T-cell (primary cell): ENCODE measurements around the gene KIF22. TPM values are rescaled to one million over a fixed set of nuclear protein-coding genes. Genes with fewer than 3 reads are reported as not detected.
"Not testable (repeated sequence)": the region's sequence is repeated elsewhere in the genome, so short reads cannot be mapped to it uniquely, and the experiment has no call there.

ENCODE experiments used
- ATAC-seq, 4 experiments: fragments of 200-7000 bp in 3 of 4; fragments of 150-1000 bp in 1 of 4; cut with Tn5 transposase; replicated peaks in 1 of 4; 1 replicate in 3 of 4; 2 replicates in 1 of 4; pipeline ENCODE4 v1.10.0; 2021; ENCODE audit warnings: moderate library complexity in 3 of 4, mild to moderate bottlenecking in 2 of 4, moderate number of reproducible peaks in 1 of 4
- CTCF ChIA-PET, 2 donors: fragments of 300-600 bp; sonication (Branson Sonifier 250); formaldehyde crosslinking; loops; one replicate each; lab custom pipeline; 2022; ENCODE audit warnings: antibody characterized with exemption in 2 of 2; lab: Charles Lee
- POLR2A ChIA-PET, 2 donors: fragments of 300-600 bp; sonication (Branson Sonifier 250); formaldehyde crosslinking; loops; one replicate each; lab custom pipeline; 2022; ENCODE audit warnings: antibody characterized with exemption in 2 of 2; lab: Charles Lee
- DNase-seq, 35 experiments: peaks; one replicate each; pipeline versions ENCODE4 v3.0.0 to v3.0.0-alpha.2; 2013 to 2023
- H3K27ac ChIP-seq: one replicate; pipeline ENCODE4 v1.5.1; 2013; ENCODE audit warnings: low read length
- H3K27me3 ChIP-seq, 2 experiments: replicated peaks in 1 of 2; 1 replicate in 1 of 2; 2 replicates in 1 of 2; pipeline versions ENCODE4 v1.6.1 to v1.7.0; 2013; ENCODE audit warnings: low read length in 1 of 2, mixed read lengths in 1 of 2; ENCODE audit not compliant: control insufficient read depth in 2 of 2, insufficient read depth in 2 of 2; ENCODE audit errors: extremely low read depth in 1 of 2
- H3K36me3 ChIP-seq, 2 donors: 1 replicate in 1 of 2; 2 replicates in 1 of 2; pipeline versions ENCODE4 v1.6.1 to v1.7.0; 2013; ENCODE audit warnings: low read length in 1 of 2; ENCODE audit not compliant: control insufficient read depth in 2 of 2, insufficient read depth in 1 of 2; ENCODE audit errors: extremely low read depth in 1 of 2
- H3K4me1 ChIP-seq, 2 experiments: 1 replicate in 1 of 2; 2 replicates in 1 of 2; pipeline versions ENCODE4 v1.6.1 to v1.7.0; 2013; ENCODE audit warnings: low read length in 2 of 2, mixed read lengths in 1 of 2; ENCODE audit not compliant: insufficient read depth in 2 of 2, control insufficient read depth in 1 of 2; ENCODE audit errors: extremely low read depth in 1 of 2
- H3K4me3 ChIP-seq, 2 donors: 1 replicate in 1 of 2; 2 replicates in 1 of 2; pipeline versions ENCODE4 v1.5.1 to v1.7.0; 2013; ENCODE audit warnings: mild to moderate bottlenecking in 2 of 2, low read length in 1 of 2, moderate library complexity in 1 of 2; ENCODE audit not compliant: control insufficient read depth in 1 of 2; ENCODE audit errors: extremely low read depth in 1 of 2
- H3K9me3 ChIP-seq: 2 replicates; pipeline ENCODE4 v1.7.0; 2013
- H3K27ac Mint-ChIP-seq, 2 donors: one replicate each; pipeline ENCODE4 v1.8.0; 2020 to 2021; ENCODE audit warnings: mild to moderate bottlenecking in 2 of 2, mixed read lengths in 2 of 2
- H3K27me3 Mint-ChIP-seq, 2 donors: one replicate each; pipeline ENCODE4 v1.8.0; 2021 to 2022; ENCODE audit warnings: mixed read lengths in 2 of 2
- H3K36me3 Mint-ChIP-seq: one replicate; pipeline ENCODE4 v1.8.0; 2021; ENCODE audit warnings: mixed read lengths
- H3K4me1 Mint-ChIP-seq, 3 donors: one replicate each; pipeline ENCODE4 v1.8.0; 2020 to 2022; ENCODE audit warnings: mixed read lengths in 3 of 3, mild to moderate bottlenecking in 1 of 3
- H3K4me3 Mint-ChIP-seq, 3 donors: one replicate each; pipeline ENCODE4 v1.8.0; 2020 to 2022; ENCODE audit warnings: mild to moderate bottlenecking in 3 of 3, mixed read lengths in 3 of 3, moderate library complexity in 3 of 3
- H3K9me3 Mint-ChIP-seq, 3 donors: one replicate each; pipeline ENCODE4 v1.8.0; 2020 to 2022; ENCODE audit warnings: mixed read lengths in 3 of 3
- WGBS: methylation state at CpG from one replicate; pipeline ENCODE4 v1.1.5; 2013; ENCODE audit warnings: missing lambda C conversion rate; ENCODE audit not compliant: insufficient coverage; 5-methylcytosine and 5-hydroxymethylcytosine counted together
- total RNA-seq, 35 experiments: library from RNA in 6 of 35; stranded (reverse) in 6 of 35; fragments of 120-200 nt in 1 of 35; gene quantifications; one replicate each; pipeline versions ENCODE4 v1.2.1 to v1.2.4 and lab custom pipeline; 2013 to 2026

KIF22 gene
- total RNA-seq, 5 donors from 2014 or later (not counting 1 experiment from before 2014, with no cell fraction given), result 84.1 to 95.2 (median 84.9) TPM

GRCh38 chr16:29790949-29791844, 646 bp downstream of the KIF22 start:
- Mint-ChIP-seq H3K4me1 (peaks cover 42 to 47% (median 46%) of the 10 kb centered on the region in 3 donors), H3K27ac (peak overlapping the region; percentile 98 to 99), H3K27me3 (no peaks in the 10 kb centered on the region), H3K36me3 (peaks cover 12% of the 10 kb centered on the region), H3K9me3 (no peaks in the 10 kb centered on the region), H3K4me3 (peak overlapping the region; percentile 93 to 98 (median 98))
- no peaks in the 10 kb centered on the region for H3K9me3 ChIP-seq
- CTCF ChIA-PET, result interaction anchor here (0.5 to 2.6 kb wide), 14 partner anchors 11 to 840 kb away, joined by 3 to 14 read pairs (median 4); partner anchors contain the start of genes C16orf54 (in 1 of the 2), MVP (in 1 of the 2), NFATC2IP (in 1 of the 2) and PAGR1 (in 1 of the 2)
- ATAC-seq (peak in 2 of 4 experiments; percentile 3 to 12), DNase-seq (peak in 1 of 35 experiments; percentile 6)
- H3K4me1 ChIP-seq, result peaks cover 13 to 38% of the 10 kb centered on the region in 2 experiments
- peak overlapping the region; percentile 84 to 94 for H3K4me3 ChIP-seq
- peaks cover under 1 to 5% of the 10 kb centered on the region in 2 donors for H3K36me3 ChIP-seq
- H3K27me3 ChIP-seq, result no peaks in the 10 kb centered on the region
- peak overlapping the region; percentile 69 for H3K27ac ChIP-seq
- 0% methylated on average over 18 of the region's 31 CpGs for WGBS
- POLR2A ChIA-PET, result interaction anchor here (0.6 to 1.6 kb wide), 5 partner anchors 13 to 53 kb away, joined by 3 to 7 read pairs (median 4); partner anchors contain the start of gene PAGR1 (in 1 of the 2)

GRCh38 chr16:29791845-29792807, 1.6 kb downstream of the KIF22 start:
- Histone ChIP-seq H3K27ac (peak overlapping the region; percentile 69), H3K27me3 (no peaks in the 10 kb centered on the region), H3K36me3 (peaks cover 5 to 9% of the 10 kb centered on the region in 2 donors), H3K9me3 (no peaks in the 10 kb centered on the region), H3K4me1 (peaks cover 13 to 36% of the 10 kb centered on the region in 2 experiments), H3K4me3 (peak overlapping the region; percentile 84 to 94)
- WGBS, result 38% methylated on average over 3 of the region's 9 CpGs
- H3K27me3 Mint-ChIP-seq, result no peaks in the 10 kb centered on the region
- ChIA-PET POLR2A (interaction anchor here in 1 of 2 donors (0.7 kb wide), 1 partner anchor 11 kb away, joined by 3 read pairs; no protein-coding TSS in a partner anchor), CTCF (interaction anchor here (0.5 to 1.5 kb wide), 5 partner anchors 10 to 101 kb away, joined by 3 to 5 read pairs (median 4); partner anchors contain the start of gene PAGR1 (in 1 of the 2))
- peak overlapping the region; percentile 98 to 99 for H3K27ac Mint-ChIP-seq
- no peaks in the 10 kb centered on the region for H3K9me3 Mint-ChIP-seq
- no peak for ATAC-seq
- H3K4me3 Mint-ChIP-seq, result peak overlapping the region; percentile 93 to 98 (median 98)
- peaks cover 44 to 48% (median 47%) of the 10 kb centered on the region in 3 donors for H3K4me1 Mint-ChIP-seq
- DNase-seq, result no peak
- H3K36me3 Mint-ChIP-seq, result peaks cover 17% of the 10 kb centered on the region

DNA sequence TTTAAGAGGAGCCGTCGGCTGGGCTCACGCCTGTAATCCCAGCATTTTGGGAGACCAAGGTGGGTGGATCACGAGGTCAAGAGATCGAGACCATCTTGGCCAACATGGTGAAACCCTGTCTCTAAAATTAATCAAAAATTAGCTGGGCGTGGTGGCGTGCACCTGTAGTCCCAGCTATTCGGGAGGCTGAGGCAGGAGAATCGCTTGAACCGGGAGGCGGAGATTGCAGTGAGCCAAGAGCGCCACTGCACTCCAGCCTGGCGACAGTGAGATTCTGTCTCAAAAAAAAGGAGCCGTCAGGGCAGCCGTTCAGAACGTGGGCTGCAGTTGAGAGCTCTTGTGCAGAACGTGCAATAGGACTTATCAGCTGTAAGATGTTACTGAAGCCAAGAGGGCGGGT, 2.6 kb downstream of the KIF22 start:
- H3K27me3 ChIP-seq, ATAC-seq, H3K27ac Mint-ChIP-seq, DNase-seq, H3K4me3 ChIP-seq, CTCF ChIA-PET, H3K27ac ChIP-seq, H3K9me3 ChIP-seq, H3K27me3 Mint-ChIP-seq, H3K9me3 Mint-ChIP-seq: not testable (repeated sequence)
- Mint-ChIP-seq H3K4me1 (peaks cover 41 to 48% (median 47%) of the 10 kb centered on the region in 3 donors), H3K36me3 (peaks cover 25% of the 10 kb centered on the region), H3K4me3 (peak overlapping the region in 1 of 3 donors; percentile 93)
- 96% methylated on average over 15 of the region's 18 CpGs for WGBS
- H3K36me3 ChIP-seq, result peaks cover 5 to 18% of the 10 kb centered on the region in 2 donors
- POLR2A ChIA-PET, result interaction anchor here in 1 of 2 donors (0.7 kb wide), 1 partner anchor 38 kb away, joined by 3 read pairs; no protein-coding TSS in a partner anchor
- peaks cover 13 to 36% of the 10 kb centered on the region in 2 experiments for H3K4me1 ChIP-seq

DNA sequence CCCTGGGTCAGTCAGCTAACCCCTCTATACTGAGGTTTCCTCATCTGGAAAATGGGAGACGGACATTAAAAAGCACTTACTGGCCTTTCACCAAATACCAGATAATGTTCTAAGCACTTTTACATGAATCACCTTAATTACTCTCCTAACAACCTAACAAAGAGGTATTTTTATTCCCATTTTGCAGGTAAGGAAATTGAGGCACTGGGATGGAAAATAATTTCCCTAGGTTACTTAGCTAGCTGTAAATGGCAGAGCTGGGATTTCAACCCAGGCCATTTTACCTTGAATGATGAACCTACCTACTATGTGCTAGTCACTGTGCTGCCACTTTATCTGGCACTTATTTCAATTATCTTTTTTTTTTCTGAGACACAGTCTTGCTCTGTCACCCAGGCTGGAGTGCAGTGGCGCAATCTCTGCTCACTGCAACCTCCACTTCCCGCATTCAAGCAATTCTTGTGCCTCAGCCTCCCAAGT, 3.7 kb downstream of the KIF22 start:
- Mint-ChIP-seq H3K4me3 (no peak overlapping the region), H3K9me3 (no peaks in the 10 kb centered on the region), H3K36me3 (peaks cover 33% of the 10 kb centered on the region), H3K4me1 (peaks cover 39 to 47% (median 44%) of the 10 kb centered on the region in 3 donors), H3K27ac (no peak overlapping the region), H3K27me3 (no peaks in the 10 kb centered on the region)
- WGBS, result 100% methylated on average over 2 of the region's 3 CpGs
- no peak for DNase-seq
- POLR2A ChIA-PET, result interaction anchor here (0.6 to 0.7 kb wide), 2 partner anchors 13 to 147 kb away, joined by 3 read pairs; no protein-coding TSS in a partner anchor
- Histone ChIP-seq H3K4me3 (no peak overlapping the region), H3K27me3 (no peaks in the 10 kb centered on the region), H3K9me3 (no peaks in the 10 kb centered on the region), H3K36me3 (peaks cover 5 to 29% of the 10 kb centered on the region in 2 donors), H3K4me1 (peaks cover 13 to 36% of the 10 kb centered on the region in 2 experiments), H3K27ac (no peak overlapping the region)
- CTCF ChIA-PET, result interaction anchor here in 1 of 2 donors (0.7 kb wide), 1 partner anchor 82 kb away, joined by 3 read pairs; no protein-coding TSS in a partner anchor
- no peak for ATAC-seq

- ChIA-PET POLR2A (interaction anchor here in 1 of 2 donors (0.6 kb wide), 1 partner anchor 11 kb away, joined by 3 read pairs; no protein-coding TSS in a partner anchor), CTCF (interaction anchor here (0.6 to 1.3 kb wide), 4 partner anchors 11 to 80 kb away, joined by 3 to 8 read pairs (median 6); no protein-coding TSS in a partner anchor)
- WGBS, result 93% methylated on average over 8 of the region's 8 CpGs
- H3K4me3 ChIP-seq, result no peak overlapping the region
- no peaks in the 10 kb centered on the region for H3K9me3 ChIP-seq
- H3K4me3 Mint-ChIP-seq, result peak overlapping the region in 1 of 3 donors; percentile 37
- ATAC-seq (no peak), DNase-seq (no peak)
- no peaks in the 10 kb centered on the region for H3K9me3 Mint-ChIP-seq
- peaks cover 16 to 21% (median 17%) of the 10 kb centered on the region in 3 donors for H3K4me1 Mint-ChIP-seq
- peaks cover 0 to 39% of the 10 kb centered on the region in 2 donors for H3K36me3 ChIP-seq
- no peak overlapping the region for H3K27ac ChIP-seq
- H3K36me3 Mint-ChIP-seq, result peaks cover 35% of the 10 kb centered on the region
- no peaks in the 10 kb centered on the region for H3K27me3 Mint-ChIP-seq
- peak overlapping the region; percentile 80 to 99 for H3K27ac Mint-ChIP-seq
- peaks cover 11 to 18% of the 10 kb centered on the region in 2 experiments for H3K4me1 ChIP-seq
- H3K27me3 ChIP-seq, result no peaks in the 10 kb centered on the region
These were observed 11.9 kb downstream of the KIF22 start for GRCh38 chr16:29802416-29802935.
